ENCODE measurements around the gene FGF23.
"Not testable (repeated sequence)": the region's sequence is repeated elsewhere in the genome, so short reads cannot be mapped to it uniquely, and the experiment has no call there.

DNA sequence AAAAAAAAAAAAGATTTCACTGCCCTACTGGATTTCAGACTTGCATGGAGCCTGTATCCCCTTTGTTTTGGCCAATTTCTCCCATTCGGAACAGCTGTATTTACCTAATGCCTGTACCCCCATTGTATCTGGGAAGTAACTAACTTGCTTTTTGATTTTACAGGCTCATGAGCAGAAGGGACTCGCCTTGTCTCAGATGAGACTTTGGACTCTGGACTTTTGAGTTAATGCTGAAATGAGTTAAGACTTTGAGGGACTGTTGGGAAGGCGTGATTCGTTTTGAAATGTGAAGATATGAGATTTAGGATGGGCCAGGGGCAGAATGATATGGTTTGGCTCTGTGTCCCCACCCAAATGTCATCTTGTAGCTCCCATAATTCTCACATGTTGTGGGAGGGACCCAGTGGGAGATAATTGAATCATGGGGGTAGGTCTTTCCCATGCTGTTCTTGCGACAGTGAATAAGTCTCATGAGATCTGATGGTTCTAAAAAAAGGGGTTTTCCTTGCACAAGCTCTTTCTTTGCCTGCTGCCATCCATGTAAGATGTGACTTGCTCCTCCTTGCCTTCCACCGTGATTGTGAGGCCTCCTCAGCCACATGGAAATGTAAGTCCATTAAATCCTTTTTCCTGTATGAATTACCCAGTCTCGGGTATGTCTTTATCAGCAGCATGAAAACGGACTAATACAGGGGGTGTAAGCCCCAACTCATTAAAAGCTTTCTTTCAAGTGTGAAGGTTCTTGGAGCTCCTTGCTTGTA is 25.5 kb upstream of the FGF23 start:
- not testable (repeated sequence) for TF ChIP-seq POLR2A (IDR thresholded peaks at IDR 0.05)
- TF ChIP-seq, protein P1, sequence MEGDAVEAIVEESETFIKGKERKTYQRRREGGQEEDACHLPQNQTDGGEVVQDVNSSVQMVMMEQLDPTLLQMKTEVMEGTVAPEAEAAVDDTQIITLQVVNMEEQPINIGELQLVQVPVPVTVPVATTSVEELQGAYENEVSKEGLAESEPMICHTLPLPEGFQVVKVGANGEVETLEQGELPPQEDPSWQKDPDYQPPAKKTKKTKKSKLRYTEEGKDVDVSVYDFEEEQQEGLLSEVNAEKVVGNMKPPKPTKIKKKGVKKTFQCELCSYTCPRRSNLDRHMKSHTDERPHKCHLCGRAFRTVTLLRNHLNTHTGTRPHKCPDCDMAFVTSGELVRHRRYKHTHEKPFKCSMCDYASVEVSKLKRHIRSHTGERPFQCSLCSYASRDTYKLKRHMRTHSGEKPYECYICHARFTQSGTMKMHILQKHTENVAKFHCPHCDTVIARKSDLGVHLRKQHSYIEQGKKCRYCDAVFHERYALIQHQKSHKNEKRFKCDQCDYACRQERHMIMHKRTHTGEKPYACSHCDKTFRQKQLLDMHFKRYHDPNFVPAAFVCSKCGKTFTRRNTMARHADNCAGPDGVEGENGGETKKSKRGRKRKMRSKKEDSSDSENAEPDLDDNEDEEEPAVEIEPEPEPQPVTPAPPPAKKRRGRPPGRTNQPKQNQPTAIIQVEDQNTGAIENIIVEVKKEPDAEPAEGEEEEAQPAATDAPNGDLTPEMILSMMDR (IDR thresholded peaks at IDR 0.05), result not testable (repeated sequence)

Data from vagina (tissue), 2 donors.